ENCODE data around the gene PILRA. TPM values are rescaled to one million over a fixed set of nuclear protein-coding genes. Genes with fewer than 3 reads are reported as not detected.
A peak's percentile ranks its signal among the peaks of the same experiment; 100 is the strongest.
"Not testable (repeated sequence)": the region's sequence is repeated elsewhere in the genome, so short reads cannot be mapped to it uniquely, and the experiment has no call there.

Gene PILRA
- total RNA-seq, 3 donors from 2014 or later, result 0.38 to 6.6 (median 1.1) TPM

- DNase-seq, result no peak
- ATAC-seq, result no peak
- H3K4me1 Mint-ChIP-seq (ENCODE audit: low read depth), result peaks cover 21% of the 10 kb centered on the region
- no peaks in the 10 kb centered on the region for H3K9me3 Mint-ChIP-seq
- H3K27me3 Mint-ChIP-seq (ENCODE audit: low read depth), result no peaks in the 10 kb centered on the region
- H3K36me3 Mint-ChIP-seq (ENCODE audit: insufficient read depth), result peaks cover 32% of the 10 kb centered on the region
- H3K4me3 Mint-ChIP-seq, result peak overlapping the region; percentile 58
Observed at GRCh38 chr7:100351657-100352058, 21.6 kb upstream of the PILRA start.

GRCh38 chr7:100352230-100352781, 21.0 kb upstream of the PILRA start:
- H3K36me3 Mint-ChIP-seq (ENCODE audit: insufficient read depth), result peaks cover 28% of the 10 kb centered on the region
- peak; percentile 63 to 70 for ATAC-seq
- not testable (repeated sequence) for H3K27me3 Mint-ChIP-seq (ENCODE audit: low read depth); H3K9me3 Mint-ChIP-seq; DNase-seq
- H3K4me3 Mint-ChIP-seq, result peak overlapping the region; percentile 56
- peaks cover 21% of the 10 kb centered on the region for H3K4me1 Mint-ChIP-seq (ENCODE audit: low read depth)

GRCh38 chr7:100352984-100353684, 20.2 kb upstream of the PILRA start:
- Mint-ChIP-seq H3K27me3 (ENCODE audit: low read depth) (no peaks in the 10 kb centered on the region), H3K4me1 (ENCODE audit: low read depth) (peaks cover 21% of the 10 kb centered on the region), H3K4me3 (peak overlapping the region; percentile 58), H3K36me3 (ENCODE audit: insufficient read depth) (peaks cover 21% of the 10 kb centered on the region), H3K9me3 (no peaks in the 10 kb centered on the region)
- peak in 1 of 2 donors; percentile 10 for ATAC-seq
- no peak for DNase-seq

- peak overlapping the region; percentile 58 for H3K4me3 Mint-ChIP-seq
- DNase-seq, result peak; percentile 42
- peaks cover 19% of the 10 kb centered on the region for H3K36me3 Mint-ChIP-seq (ENCODE audit: insufficient read depth)
- peak; percentile 49 to 66 for ATAC-seq
- no peaks in the 10 kb centered on the region for H3K27me3 Mint-ChIP-seq (ENCODE audit: low read depth)
- H3K4me1 Mint-ChIP-seq (ENCODE audit: low read depth), result peaks cover 21% of the 10 kb centered on the region
- no peaks in the 10 kb centered on the region for H3K9me3 Mint-ChIP-seq
Observed at GRCh38 chr7:100353685-100354330, 19.5 kb upstream of the PILRA start.

- no peaks in the 10 kb centered on the region for H3K27me3 Mint-ChIP-seq (ENCODE audit: low read depth)
- H3K36me3 Mint-ChIP-seq (ENCODE audit: insufficient read depth), result peaks cover 20% of the 10 kb centered on the region
- H3K4me1 Mint-ChIP-seq (ENCODE audit: low read depth), result peaks cover 13% of the 10 kb centered on the region
- H3K4me3 Mint-ChIP-seq, result no peak overlapping the region
- no peaks in the 10 kb centered on the region for H3K9me3 Mint-ChIP-seq
- DNase-seq (no peak), ATAC-seq (no peak)
Observed at GRCh38 chr7:100356416-100357068, 16.7 kb upstream of the PILRA start.

- ATAC-seq (no peak), DNase-seq (no peak)
- Mint-ChIP-seq H3K9me3 (no peaks in the 10 kb centered on the region), H3K4me1 (ENCODE audit: low read depth) (peaks cover 12% of the 10 kb centered on the region), H3K27me3 (ENCODE audit: low read depth) (no peaks in the 10 kb centered on the region), H3K36me3 (ENCODE audit: insufficient read depth) (peaks cover 21% of the 10 kb centered on the region), H3K4me3 (no peak overlapping the region)
Observed at GRCh38 chr7:100357131-100357561, 16.1 kb upstream of the PILRA start.

GRCh38 chr7:100358027-100358856, 15.0 kb upstream of the PILRA start, which contains the start of gene PILRB:
TSS of gene PILRB (plus strand) at chr7:100358117. CDS start at chr7:100358303, 186 bp downstream.
- peaks cover 25% of the 10 kb centered on the region for H3K36me3 Mint-ChIP-seq (ENCODE audit: insufficient read depth)

GRCh38 chr7:100358857-100359212, 14.5 kb upstream of the PILRA start:
- H3K9me3 Mint-ChIP-seq, result no peaks in the 10 kb centered on the region
- no peak overlapping the region for H3K4me3 Mint-ChIP-seq
- H3K27me3 Mint-ChIP-seq (ENCODE audit: low read depth), result no peaks in the 10 kb centered on the region
- no peak for ATAC-seq
- no peak for DNase-seq
- peaks cover 28% of the 10 kb centered on the region for H3K36me3 Mint-ChIP-seq (ENCODE audit: insufficient read depth)
- H3K4me1 Mint-ChIP-seq (ENCODE audit: low read depth), result peaks cover 2% of the 10 kb centered on the region

More at GRCh38 chr7:100358027-100358856, 15.0 kb upstream of the PILRA start, which contains the start of gene PILRB:
- ATAC-seq (no peak), DNase-seq (no peak)
- H3K27me3 Mint-ChIP-seq (ENCODE audit: low read depth), result no peaks in the 10 kb centered on the region
- H3K9me3 Mint-ChIP-seq, result no peaks in the 10 kb centered on the region
- no peak within 1 kb of the TSS for H3K4me3 Mint-ChIP-seq
- peaks cover 8% of the 10 kb centered on the region for H3K4me1 Mint-ChIP-seq (ENCODE audit: low read depth)

- Mint-ChIP-seq H3K36me3 (ENCODE audit: insufficient read depth) (peaks cover 35% of the 10 kb centered on the region), H3K9me3 (no peaks in the 10 kb centered on the region), H3K27me3 (ENCODE audit: low read depth) (no peaks in the 10 kb centered on the region), H3K4me1 (ENCODE audit: low read depth) (peaks cover 7% of the 10 kb centered on the region), H3K4me3 (no peak overlapping the region)
- ATAC-seq (no peak), DNase-seq (no peak)
Observed at GRCh38 chr7:100360135-100360854, 13.0 kb upstream of the PILRA start.

GRCh38 chr7:100363098-100363497, 10.2 kb upstream of the PILRA start:
- Mint-ChIP-seq H3K27me3 (ENCODE audit: low read depth) (no peaks in the 10 kb centered on the region), H3K9me3 (no peaks in the 10 kb centered on the region), H3K4me3 (no peak overlapping the region), H3K36me3 (ENCODE audit: insufficient read depth) (peaks cover 39% of the 10 kb centered on the region), H3K4me1 (ENCODE audit: low read depth) (peaks cover 23% of the 10 kb centered on the region)
- no peak for ATAC-seq
- DNase-seq, result no peak

GRCh38 chr7:100363797-100364196, 9.5 kb upstream of the PILRA start:
- H3K27me3 Mint-ChIP-seq (ENCODE audit: low read depth); DNase-seq; H3K4me3 Mint-ChIP-seq; ATAC-seq; H3K9me3 Mint-ChIP-seq: not testable (repeated sequence)
- Mint-ChIP-seq H3K4me1 (ENCODE audit: low read depth) (peaks cover 24% of the 10 kb centered on the region), H3K36me3 (ENCODE audit: insufficient read depth) (peaks cover 38% of the 10 kb centered on the region)

- no peak for DNase-seq
- Mint-ChIP-seq H3K9me3 (no peaks in the 10 kb centered on the region), H3K36me3 (ENCODE audit: insufficient read depth) (peaks cover 33% of the 10 kb centered on the region), H3K27me3 (ENCODE audit: low read depth) (no peaks in the 10 kb centered on the region), H3K4me3 (no peak overlapping the region), H3K4me1 (ENCODE audit: low read depth) (peaks cover 26% of the 10 kb centered on the region)
- no peak for ATAC-seq
Observed at GRCh38 chr7:100364480-100364879, 8.8 kb upstream of the PILRA start.

GRCh38 chr7:100365998-100366367, 7.3 kb upstream of the PILRA start:
- not testable (repeated sequence) for H3K27me3 Mint-ChIP-seq (ENCODE audit: low read depth); H3K9me3 Mint-ChIP-seq; H3K4me3 Mint-ChIP-seq; ATAC-seq; DNase-seq
- H3K4me1 Mint-ChIP-seq (ENCODE audit: low read depth), result peaks cover 26% of the 10 kb centered on the region
- H3K36me3 Mint-ChIP-seq (ENCODE audit: insufficient read depth), result peaks cover 22% of the 10 kb centered on the region

All from activated T-cell treated with anti-CD3 and anti-CD28 coated beads, Interleukin-2, amount 50 U/mL, for 4 hours (primary cell).